Bronchial epithelial cell (primary cell): ENCODE measurements around the gene PREB. TPM values are rescaled to one million over a fixed set of nuclear protein-coding genes. Genes with fewer than 3 reads are reported as not detected.

Source experiments
- DNase-seq: peaks from one replicate; pipeline ENCODE4 v3.0.0-alpha.2; 2010; ENCODE audit warnings: low read depth
- FAIRE-seq: peaks from 2 replicates; lab custom pipeline; 2011; peaks lifted over from hg19 to GRCh38; lab: Jason Lieb, UNC
- H3K27me3 ChIP-seq: 2 replicates; pipeline ENCODE4 v1.5.1; 2011; ENCODE audit warnings: low read length; ENCODE audit not compliant: control insufficient read depth, insufficient read depth
- H3K36me3 ChIP-seq: 2 replicates; pipeline ENCODE4 v1.5.1; 2011; ENCODE audit warnings: low read length; ENCODE audit not compliant: control insufficient read depth, insufficient read depth
- H3K4me3 ChIP-seq: 2 replicates; pipeline ENCODE4 v1.5.1; 2011; ENCODE audit warnings: mild to moderate bottlenecking, low read depth, low read length, control low read depth
- total RNA-seq: library from RNA; depleted of rRNA; stranded (reverse); fragments of >200 nt; gene quantifications from 2 replicates; pipeline ENCODE4 v1.2.1, GENCODE V29; 2014
- TF ChIP-seq, protein P1 (sequence below): IDR thresholded peaks from 2 replicates; pipeline ENCODE4 v1.5.1; 2011; ENCODE audit warnings: mild to moderate bottlenecking, moderate library complexity, low read length, control low read depth, inconsistent platforms; ENCODE audit not compliant: insufficient read depth, severe bottlenecking

Gene PREB
- total RNA-seq, 1 donor from 2014 or later, result 46.1 TPM

DNA sequence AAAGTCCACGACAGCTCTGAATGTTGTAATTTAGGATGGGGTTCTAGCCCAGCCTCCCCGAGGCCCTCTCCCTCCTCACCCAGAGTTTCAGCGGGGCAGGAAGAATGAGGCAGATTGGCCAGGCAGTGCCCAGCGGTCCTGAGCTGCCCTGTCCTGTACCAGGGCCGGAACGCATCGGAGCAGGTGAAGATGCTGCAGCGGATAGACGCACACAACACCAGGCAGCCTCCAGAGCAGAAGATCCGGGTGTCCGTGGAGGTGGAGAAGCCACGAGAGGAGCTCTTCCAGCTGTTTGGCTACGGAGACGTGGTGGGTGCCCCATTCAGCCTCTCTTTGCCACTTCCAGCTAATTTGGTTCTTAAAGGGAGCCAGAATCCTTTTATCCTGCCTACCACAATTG, 37.1 kb downstream of the PREB start:
- FAIRE-seq, result no peak
- no peak for DNase-seq
- Histone ChIP-seq H3K36me3 (no peaks in the 10 kb centered on the region), H3K4me3 (no peak overlapping the region), H3K27me3 (no peaks in the 10 kb centered on the region)
- TF ChIP-seq, protein P1, sequence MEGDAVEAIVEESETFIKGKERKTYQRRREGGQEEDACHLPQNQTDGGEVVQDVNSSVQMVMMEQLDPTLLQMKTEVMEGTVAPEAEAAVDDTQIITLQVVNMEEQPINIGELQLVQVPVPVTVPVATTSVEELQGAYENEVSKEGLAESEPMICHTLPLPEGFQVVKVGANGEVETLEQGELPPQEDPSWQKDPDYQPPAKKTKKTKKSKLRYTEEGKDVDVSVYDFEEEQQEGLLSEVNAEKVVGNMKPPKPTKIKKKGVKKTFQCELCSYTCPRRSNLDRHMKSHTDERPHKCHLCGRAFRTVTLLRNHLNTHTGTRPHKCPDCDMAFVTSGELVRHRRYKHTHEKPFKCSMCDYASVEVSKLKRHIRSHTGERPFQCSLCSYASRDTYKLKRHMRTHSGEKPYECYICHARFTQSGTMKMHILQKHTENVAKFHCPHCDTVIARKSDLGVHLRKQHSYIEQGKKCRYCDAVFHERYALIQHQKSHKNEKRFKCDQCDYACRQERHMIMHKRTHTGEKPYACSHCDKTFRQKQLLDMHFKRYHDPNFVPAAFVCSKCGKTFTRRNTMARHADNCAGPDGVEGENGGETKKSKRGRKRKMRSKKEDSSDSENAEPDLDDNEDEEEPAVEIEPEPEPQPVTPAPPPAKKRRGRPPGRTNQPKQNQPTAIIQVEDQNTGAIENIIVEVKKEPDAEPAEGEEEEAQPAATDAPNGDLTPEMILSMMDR, result no peak

DNA sequence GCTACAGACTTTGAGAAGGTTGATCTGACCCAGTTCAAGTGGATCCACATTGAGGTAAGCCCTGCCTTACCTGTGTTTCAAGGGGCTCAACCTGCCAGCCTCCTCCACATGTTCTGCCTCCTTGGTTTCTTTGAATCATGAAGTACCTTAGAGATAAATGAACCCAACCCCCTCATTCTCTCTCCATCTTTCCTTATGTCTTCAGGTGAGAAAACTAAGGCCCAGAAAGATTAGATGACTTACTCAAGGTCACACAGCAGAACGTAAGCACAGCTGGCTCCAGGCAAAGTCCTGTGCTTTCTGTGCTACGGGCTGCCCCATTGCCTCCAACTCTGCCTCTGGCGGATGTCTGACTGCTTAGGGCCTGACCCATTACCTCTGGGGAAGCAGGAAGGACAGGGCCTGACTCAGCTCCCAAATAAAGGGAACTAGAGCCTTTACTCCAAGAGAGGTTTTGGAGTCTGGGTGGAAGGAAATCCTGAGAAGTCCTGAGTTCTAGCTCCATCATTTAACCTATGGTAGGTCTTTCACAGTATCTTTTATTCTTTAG, 37.6 kb downstream of the PREB start:
- no peaks in the 10 kb centered on the region for H3K36me3 ChIP-seq
- DNase-seq (no peak), FAIRE-seq (no peak)
- no peaks in the 10 kb centered on the region for H3K27me3 ChIP-seq
- TF ChIP-seq, protein P1, result no peak
- no peak overlapping the region for H3K4me3 ChIP-seq

DNA sequence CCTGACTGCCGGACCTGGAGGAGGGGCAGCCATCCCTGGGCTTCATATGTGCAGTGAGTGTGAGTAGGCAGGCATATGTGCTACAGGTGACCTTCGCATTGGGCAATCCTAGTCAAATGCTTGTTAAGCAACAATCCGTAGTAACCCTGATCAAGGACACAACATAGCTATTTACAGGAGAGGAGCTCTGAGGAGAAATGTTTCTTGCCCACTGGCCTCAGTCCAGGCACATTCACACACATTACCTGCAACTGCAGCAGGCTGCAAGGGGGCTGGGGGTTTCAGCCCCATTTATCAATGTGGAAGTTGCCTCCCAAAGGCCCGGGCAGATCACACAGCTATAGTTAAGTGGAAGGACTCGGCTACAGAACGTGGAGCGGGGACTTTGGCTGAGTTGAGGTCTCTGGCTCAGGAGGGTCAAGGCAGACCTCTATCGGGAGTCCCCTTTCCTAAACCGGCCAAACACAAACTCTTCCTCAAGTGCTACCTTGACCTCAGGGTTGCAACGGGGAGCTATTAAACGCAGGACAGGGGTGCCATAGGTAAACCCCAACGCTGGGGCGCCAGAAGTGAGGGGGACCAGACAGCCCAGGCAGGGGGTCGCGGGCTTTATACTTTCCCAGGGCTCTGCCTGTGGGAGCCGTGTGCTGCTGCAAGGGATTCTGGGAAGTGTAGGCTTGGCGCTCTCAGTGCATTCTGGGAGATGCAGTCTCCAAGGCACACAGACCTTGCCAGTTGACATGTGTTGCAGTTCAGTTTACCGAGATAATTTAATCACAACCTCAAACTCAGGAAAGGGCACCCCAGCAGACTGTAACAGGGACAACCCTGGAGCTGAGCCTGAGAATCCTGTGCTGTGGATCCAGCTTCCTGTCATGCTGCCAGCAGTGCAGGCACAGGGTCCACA, 38.4 kb downstream of the PREB start:
- TF ChIP-seq, protein P1, result no peak
- H3K27me3 ChIP-seq, result no peaks in the 10 kb centered on the region
- no peak for FAIRE-seq

DNA sequence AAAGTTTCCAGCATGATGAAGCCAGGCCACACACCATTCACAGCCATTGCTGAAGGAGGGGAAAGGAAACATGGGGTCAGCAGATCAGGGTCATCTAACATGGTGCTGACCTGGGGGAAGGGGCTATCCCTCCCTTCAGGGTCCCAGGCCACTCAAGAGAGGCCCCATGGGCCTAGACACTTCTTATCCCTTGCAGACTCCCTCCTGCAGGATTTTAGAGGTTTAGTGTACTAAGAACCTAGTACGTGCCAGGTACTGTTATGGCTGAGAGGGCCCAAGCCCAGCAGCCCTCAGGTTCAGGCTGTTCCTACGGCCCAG, 39.0 kb downstream of the PREB start:
- FAIRE-seq (no peak), DNase-seq (no peak)
- TF ChIP-seq, protein P1, result no peak
- Histone ChIP-seq H3K27me3 (no peaks in the 10 kb centered on the region), H3K36me3 (no peaks in the 10 kb centered on the region), H3K4me3 (no peak overlapping the region)

More for the DNA sequence above, 38.4 kb downstream of the PREB start:
- peak; percentile 54 for DNase-seq
- Histone ChIP-seq H3K4me3 (no peak overlapping the region), H3K36me3 (no peaks in the 10 kb centered on the region)

DNA sequence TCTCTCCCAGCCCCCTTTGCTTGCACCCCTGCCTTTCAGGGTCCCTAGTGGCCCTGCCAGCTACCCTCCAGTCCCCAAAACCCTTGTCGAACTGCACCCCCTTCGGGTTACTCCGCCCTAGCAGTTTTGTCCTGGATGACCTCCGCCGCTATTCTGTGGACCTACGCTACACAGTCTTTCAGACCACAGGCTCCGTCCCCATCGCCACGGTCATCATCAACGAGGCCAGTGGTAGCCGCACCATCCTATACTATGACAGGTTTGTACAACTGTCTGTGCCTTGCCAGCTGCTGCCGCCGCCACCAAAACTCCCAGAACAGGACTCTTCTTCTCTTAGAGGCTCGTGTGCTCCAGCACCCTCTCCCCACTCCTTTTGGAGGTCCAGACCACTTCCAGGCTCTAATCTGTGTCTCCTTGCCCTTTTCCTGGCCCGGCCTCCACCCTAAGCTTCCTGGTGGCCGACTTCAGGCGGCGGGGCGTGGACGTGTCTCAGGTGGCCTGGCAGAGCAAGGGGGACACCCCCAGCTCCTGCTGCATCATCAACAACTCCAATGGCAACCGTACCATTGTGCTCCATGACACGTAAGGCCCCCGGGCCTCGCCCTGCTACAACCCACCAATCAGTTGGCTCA, 40.0 kb downstream of the PREB start:
- TF ChIP-seq, protein P1, result no peak
- Histone ChIP-seq H3K27me3 (no peaks in the 10 kb centered on the region), H3K36me3 (no peaks in the 10 kb centered on the region), H3K4me3 (no peak overlapping the region)
- no peak for DNase-seq
- no peak for FAIRE-seq
